ENCODE data around the gene THOC2.

THOC2 gene

GRCh38 chrX:123607270-123607669 lies 125.6 kb downstream of the THOC2 start:
- TF ChIP-seq, protein P1, sequence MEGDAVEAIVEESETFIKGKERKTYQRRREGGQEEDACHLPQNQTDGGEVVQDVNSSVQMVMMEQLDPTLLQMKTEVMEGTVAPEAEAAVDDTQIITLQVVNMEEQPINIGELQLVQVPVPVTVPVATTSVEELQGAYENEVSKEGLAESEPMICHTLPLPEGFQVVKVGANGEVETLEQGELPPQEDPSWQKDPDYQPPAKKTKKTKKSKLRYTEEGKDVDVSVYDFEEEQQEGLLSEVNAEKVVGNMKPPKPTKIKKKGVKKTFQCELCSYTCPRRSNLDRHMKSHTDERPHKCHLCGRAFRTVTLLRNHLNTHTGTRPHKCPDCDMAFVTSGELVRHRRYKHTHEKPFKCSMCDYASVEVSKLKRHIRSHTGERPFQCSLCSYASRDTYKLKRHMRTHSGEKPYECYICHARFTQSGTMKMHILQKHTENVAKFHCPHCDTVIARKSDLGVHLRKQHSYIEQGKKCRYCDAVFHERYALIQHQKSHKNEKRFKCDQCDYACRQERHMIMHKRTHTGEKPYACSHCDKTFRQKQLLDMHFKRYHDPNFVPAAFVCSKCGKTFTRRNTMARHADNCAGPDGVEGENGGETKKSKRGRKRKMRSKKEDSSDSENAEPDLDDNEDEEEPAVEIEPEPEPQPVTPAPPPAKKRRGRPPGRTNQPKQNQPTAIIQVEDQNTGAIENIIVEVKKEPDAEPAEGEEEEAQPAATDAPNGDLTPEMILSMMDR (IDR thresholded peaks at IDR 0.05), result no peak

DNA sequence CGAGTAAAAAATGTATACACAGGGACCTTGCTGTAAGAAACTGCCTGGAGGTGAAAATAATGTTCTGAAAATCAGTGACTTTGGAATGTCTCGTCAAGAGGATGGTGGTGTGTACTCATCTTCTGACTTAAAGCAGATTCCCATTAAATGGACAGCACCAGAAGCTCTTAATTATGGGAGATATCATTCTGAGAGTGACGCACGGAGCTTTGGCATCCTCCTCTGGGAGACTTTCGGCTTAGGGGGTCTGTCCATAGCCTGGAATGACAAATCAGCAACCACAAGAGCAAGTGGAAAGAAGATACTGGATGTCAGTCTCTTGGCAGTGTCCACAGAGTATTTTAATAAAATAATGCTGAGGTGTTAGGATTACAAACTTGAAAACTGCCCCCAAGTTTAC lies 129.4 kb downstream of the THOC2 start:
- TF ChIP-seq, protein P1 (IDR thresholded peaks at IDR 0.05), result no peak

GRCh38 chrX:123601437-123601836 lies 131.4 kb downstream of the THOC2 start:
- TF ChIP-seq, protein P1 (IDR thresholded peaks at IDR 0.05), result no peak

GRCh38 chrX:123600181-123600580 lies 132.7 kb downstream of the THOC2 start:
- TF ChIP-seq, protein P1 (IDR thresholded peaks at IDR 0.05), result no peak

- TF ChIP-seq, protein P1 (IDR thresholded peaks at IDR 0.05), result no peak
These were observed 141.9 kb downstream of the THOC2 start for GRCh38 chrX:123590842-123591486.

GRCh38 chrX:123588723-123589122 lies 144.1 kb downstream of the THOC2 start:
- TF ChIP-seq, protein P1 (IDR thresholded peaks at IDR 0.05), result no peak

- TF ChIP-seq, protein P1 (IDR thresholded peaks at IDR 0.05), result no peak
These were observed 151.3 kb downstream of the THOC2 start for GRCh38 chrX:123581586-123581985.

GRCh38 chrX:123580792-123581191 lies 152.1 kb downstream of the THOC2 start:
- TF ChIP-seq, protein P1 (IDR thresholded peaks at IDR 0.05), result no peak

Data from LNCAP (cell line).